Lung (tissue), 12 donors: ENCODE data around the gene MEA1. TPM values are rescaled to one million over a fixed set of nuclear protein-coding genes. Genes with fewer than 3 reads are reported as not detected.

ENCODE experiments used
- ATAC-seq: fragments of 200-7000 bp; cut with Tn5 transposase; one replicate; pipeline ENCODE4 v1.9.1; 2020; ENCODE audit warnings: moderate number of reproducible peaks; ENCODE audit not compliant: insufficient read depth, low FRiP score
- DNase-seq, 3 donors: peaks; one replicate each; pipeline ENCODE4 v3.0.0-alpha.2; 2013 to 2017
- H3K27ac ChIP-seq, 2 donors: one replicate each; pipeline ENCODE4 v1.5.1; 2013; ENCODE audit warnings: mild to moderate bottlenecking in 2 of 2, moderate library complexity in 2 of 2, control low read depth in 1 of 2, inconsistent platforms in 1 of 2, low read depth in 1 of 2, low read length in 1 of 2
- H3K27me3 ChIP-seq, 3 donors: one replicate each; pipeline ENCODE4 v1.5.1; 2013; ENCODE audit warnings: low read length in 2 of 3; ENCODE audit not compliant: control insufficient read depth in 3 of 3, insufficient read depth in 3 of 3
- H3K36me3 ChIP-seq, 4 donors: one replicate each; pipeline ENCODE4 v1.5.1; 2013; ENCODE audit warnings: low read length in 4 of 4, mild to moderate bottlenecking in 1 of 4, moderate library complexity in 1 of 4; ENCODE audit not compliant: control insufficient read depth in 4 of 4, insufficient read depth in 4 of 4
- H3K4me1 ChIP-seq, 5 donors: one replicate each; pipeline ENCODE4 v1.5.1; 2013; ENCODE audit warnings: low read length in 5 of 5, mild to moderate bottlenecking in 2 of 5, moderate library complexity in 1 of 5; ENCODE audit not compliant: control insufficient read depth in 5 of 5, insufficient read depth in 5 of 5
- H3K4me3 ChIP-seq: one replicate; pipeline ENCODE4 v1.5.1; 2013; ENCODE audit warnings: mild to moderate bottlenecking, control low read depth, moderate library complexity
- H3K9ac ChIP-seq, 2 donors: one replicate each; pipeline ENCODE4 v1.5.1; 2013; ENCODE audit warnings: low read length in 2 of 2, control low read depth in 1 of 2; ENCODE audit not compliant: insufficient read depth in 1 of 2
- H3K9me3 ChIP-seq, 4 donors: one replicate each; pipeline ENCODE4 v1.5.1; 2013; ENCODE audit warnings: low read length in 3 of 4, mild to moderate bottlenecking in 1 of 4, moderate library complexity in 1 of 4; ENCODE audit not compliant: control insufficient read depth in 4 of 4, insufficient read depth in 3 of 4
- CTCF ChIP-seq: IDR thresholded peaks from 2 replicates; pipeline ENCODE4 v1.5.1; 2012; ENCODE audit warnings: mild to moderate bottlenecking; ENCODE audit errors: control extremely low read depth, extremely low read depth
- WGBS, 2 donors: extraction: QIAGEN DNeasy Blood & Tissue Kit; methylation state at CpG; one replicate each; pipeline ENCODE4 v1.1.7; 2013; 5-methylcytosine and 5-hydroxymethylcytosine counted together
- polyA plus RNA-seq, 2 donors: library from polyadenylated mRNA; stranded (reverse); fragments of 200-250 nt; gene quantifications; one replicate each; pipeline ENCODE4 v1.2.1, GENCODE V29; 2013
- total RNA-seq, 2 donors: library from RNA; depleted of rRNA in 1 of 2; stranded (reverse); fragments of >200 nt in 1 of 2; gene quantifications; one replicate each; pipeline ENCODE4 v1.2.1, GENCODE V29; 2014 to 2021
- donor health status: control.
- donor health status: control.
- donor health status: Bipolar disorder and iron deficiency.
- donor health status: healthy.
- donor health status: DM: yes; HTN: yes; CAD: no.

MEA1 gene
- total and polyA plus RNA-seq, 4 donors: 32.5 to 113 (median 55.2) TPM

GRCh38 chr6:42968126-42968701 is 45.5 kb downstream of the MEA1 start:
- Histone ChIP-seq H3K9ac (no peak overlapping the region), H3K27ac (no peak overlapping the region), H3K4me1 (no peaks in the 10 kb centered on the region), H3K27me3 (no peaks in the 10 kb centered on the region), H3K4me3 (no peak overlapping the region), H3K9me3 (no peaks in the 10 kb centered on the region), H3K36me3 (peaks cover 2 to 47% (median 13%) of the 10 kb centered on the region in 4 donors)
- no peak for TF ChIP-seq CTCF
- ATAC-seq: no peak
- DNase-seq: no peak
- 96 to 98% methylated on average over 12 of the region's 12 CpGs for WGBS, 2 donors

- DNase-seq (no peak), ATAC-seq (no peak)
- Histone ChIP-seq H3K4me3 (no peak overlapping the region), H3K4me1 (no peaks in the 10 kb centered on the region), H3K9ac (no peak overlapping the region), H3K36me3 (peaks cover 2 to 52% (median 16%) of the 10 kb centered on the region in 4 donors), H3K27me3 (no peaks in the 10 kb centered on the region), H3K9me3 (no peaks in the 10 kb centered on the region), H3K27ac (no peak overlapping the region)
- TF ChIP-seq CTCF: no peak
- WGBS, 2 donors: 96 to 99% methylated on average over 11 of the region's 11 CpGs
Observed at GRCh38 chr6:42967228-42967627, 46.5 kb downstream of the MEA1 start.

GRCh38 chr6:42966571-42966970 is 47.2 kb downstream of the MEA1 start:
- Histone ChIP-seq H3K4me3 (no peak overlapping the region), H3K27me3 (no peaks in the 10 kb centered on the region), H3K4me1 (no peaks in the 10 kb centered on the region), H3K9me3 (no peaks in the 10 kb centered on the region), H3K27ac (no peak overlapping the region), H3K36me3 (peaks cover 2 to 52% (median 20%) of the 10 kb centered on the region in 4 donors), H3K9ac (no peak overlapping the region)
- DNase-seq: no peak
- WGBS, 2 donors: 70 to 73% methylated on average over 7 of the region's 7 CpGs
- ATAC-seq: no peak
- no peak for TF ChIP-seq CTCF
